HL-60 (cell line): Measurements from ENCODE around the gene PDZD4.

Experiments used
- DNase-seq, 2 experiments: peaks; one replicate each; pipeline ENCODE4 v3.0.0-alpha.2; 2010 to 2020; ENCODE audit warnings: low read depth in 1 of 2, low spot score in 1 of 2
- H3K27ac ChIP-seq: fragments of 250-450 bp; sonication (Bioruptor Pico); replicated peaks from 2 replicates; pipeline ENCODE4 v1.5.1; 2020; ENCODE audit warnings: mild to moderate bottlenecking, moderate library complexity
- H3K27me3 ChIP-seq: fragments of 250-450 bp; sonication (Bioruptor Pico); 2 replicates; pipeline ENCODE4 v1.5.1; 2021; ENCODE audit warnings: mild to moderate bottlenecking, moderate library complexity; ENCODE audit not compliant: insufficient read depth, poor library complexity, severe bottlenecking
- H3K4me3 ChIP-seq: replicated peaks from 2 replicates; pipeline ENCODE4 v1.5.1; 2011; ENCODE audit warnings: mild to moderate bottlenecking, control low read depth, low read length; ENCODE audit not compliant: insufficient read depth
- GABPA ChIP-seq: IDR thresholded peaks from 2 replicates; pipeline ENCODE4 v1.6.1; 2012; ENCODE audit warnings: low read depth
- POLR2AphosphoS5 ChIP-seq: IDR thresholded peaks from 2 replicates; pipeline ENCODE4 v1.6.1; 2012; ENCODE audit warnings: low read depth
- SPI1 ChIP-seq: IDR thresholded peaks from 2 replicates; pipeline ENCODE4 v1.6.1; 2012; ENCODE audit warnings: low read depth, mild to moderate bottlenecking, borderline replicate concordance
- TF ChIP-seq, protein P1 (sequence below): IDR thresholded peaks from 2 replicates; pipeline ENCODE4 v1.6.1; 2012; ENCODE audit warnings: low read depth; ENCODE audit not compliant: insufficient replicate concordance
- TF ChIP-seq, protein P2 (sequence below): IDR thresholded peaks from one replicate; pipeline ENCODE4 v1.5.1; 2011; ENCODE audit warnings: low read length, control low read depth, inconsistent platforms; ENCODE audit not compliant: insufficient read depth

The PDZD4 gene

DNA sequence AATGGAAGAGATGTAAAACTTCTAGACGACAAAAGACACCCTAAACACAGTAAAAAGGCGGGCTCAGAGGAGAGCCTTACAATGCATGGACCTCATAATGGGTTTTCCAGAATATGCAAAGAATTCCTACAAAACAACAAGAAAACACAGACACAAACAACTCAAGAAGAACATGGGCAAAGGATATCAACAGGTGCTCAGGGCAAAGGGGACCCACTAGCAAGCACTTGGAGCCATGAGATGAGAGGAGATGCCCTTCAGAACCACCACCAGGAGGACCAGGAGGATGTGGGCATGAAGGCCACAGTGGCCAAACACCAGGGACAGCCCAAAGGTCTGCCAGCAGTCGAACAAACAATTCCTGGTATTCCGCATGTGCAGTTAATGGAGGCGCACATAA is 17.2 kb downstream of the PDZD4 start:
- no peak for DNase-seq
- TF ChIP-seq, protein P1, sequence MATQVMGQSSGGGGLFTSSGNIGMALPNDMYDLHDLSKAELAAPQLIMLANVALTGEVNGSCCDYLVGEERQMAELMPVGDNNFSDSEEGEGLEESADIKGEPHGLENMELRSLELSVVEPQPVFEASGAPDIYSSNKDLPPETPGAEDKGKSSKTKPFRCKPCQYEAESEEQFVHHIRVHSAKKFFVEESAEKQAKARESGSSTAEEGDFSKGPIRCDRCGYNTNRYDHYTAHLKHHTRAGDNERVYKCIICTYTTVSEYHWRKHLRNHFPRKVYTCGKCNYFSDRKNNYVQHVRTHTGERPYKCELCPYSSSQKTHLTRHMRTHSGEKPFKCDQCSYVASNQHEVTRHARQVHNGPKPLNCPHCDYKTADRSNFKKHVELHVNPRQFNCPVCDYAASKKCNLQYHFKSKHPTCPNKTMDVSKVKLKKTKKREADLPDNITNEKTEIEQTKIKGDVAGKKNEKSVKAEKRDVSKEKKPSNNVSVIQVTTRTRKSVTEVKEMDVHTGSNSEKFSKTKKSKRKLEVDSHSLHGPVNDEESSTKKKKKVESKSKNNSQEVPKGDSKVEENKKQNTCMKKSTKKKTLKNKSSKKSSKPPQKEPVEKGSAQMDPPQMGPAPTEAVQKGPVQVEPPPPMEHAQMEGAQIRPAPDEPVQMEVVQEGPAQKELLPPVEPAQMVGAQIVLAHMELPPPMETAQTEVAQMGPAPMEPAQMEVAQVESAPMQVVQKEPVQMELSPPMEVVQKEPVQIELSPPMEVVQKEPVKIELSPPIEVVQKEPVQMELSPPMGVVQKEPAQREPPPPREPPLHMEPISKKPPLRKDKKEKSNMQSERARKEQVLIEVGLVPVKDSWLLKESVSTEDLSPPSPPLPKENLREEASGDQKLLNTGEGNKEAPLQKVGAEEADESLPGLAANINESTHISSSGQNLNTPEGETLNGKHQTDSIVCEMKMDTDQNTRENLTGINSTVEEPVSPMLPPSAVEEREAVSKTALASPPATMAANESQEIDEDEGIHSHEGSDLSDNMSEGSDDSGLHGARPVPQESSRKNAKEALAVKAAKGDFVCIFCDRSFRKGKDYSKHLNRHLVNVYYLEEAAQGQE = no peak
- no peak for TF ChIP-seq POLR2AphosphoS5
- no peak for TF ChIP-seq GABPA
- TF ChIP-seq, protein P2, sequence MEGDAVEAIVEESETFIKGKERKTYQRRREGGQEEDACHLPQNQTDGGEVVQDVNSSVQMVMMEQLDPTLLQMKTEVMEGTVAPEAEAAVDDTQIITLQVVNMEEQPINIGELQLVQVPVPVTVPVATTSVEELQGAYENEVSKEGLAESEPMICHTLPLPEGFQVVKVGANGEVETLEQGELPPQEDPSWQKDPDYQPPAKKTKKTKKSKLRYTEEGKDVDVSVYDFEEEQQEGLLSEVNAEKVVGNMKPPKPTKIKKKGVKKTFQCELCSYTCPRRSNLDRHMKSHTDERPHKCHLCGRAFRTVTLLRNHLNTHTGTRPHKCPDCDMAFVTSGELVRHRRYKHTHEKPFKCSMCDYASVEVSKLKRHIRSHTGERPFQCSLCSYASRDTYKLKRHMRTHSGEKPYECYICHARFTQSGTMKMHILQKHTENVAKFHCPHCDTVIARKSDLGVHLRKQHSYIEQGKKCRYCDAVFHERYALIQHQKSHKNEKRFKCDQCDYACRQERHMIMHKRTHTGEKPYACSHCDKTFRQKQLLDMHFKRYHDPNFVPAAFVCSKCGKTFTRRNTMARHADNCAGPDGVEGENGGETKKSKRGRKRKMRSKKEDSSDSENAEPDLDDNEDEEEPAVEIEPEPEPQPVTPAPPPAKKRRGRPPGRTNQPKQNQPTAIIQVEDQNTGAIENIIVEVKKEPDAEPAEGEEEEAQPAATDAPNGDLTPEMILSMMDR = no peak
- no peak for TF ChIP-seq SPI1
- Histone ChIP-seq H3K4me3 (no peak overlapping the region), H3K27ac (no peak overlapping the region), H3K27me3 (peaks cover 3% of the 10 kb centered on the region)

DNA sequence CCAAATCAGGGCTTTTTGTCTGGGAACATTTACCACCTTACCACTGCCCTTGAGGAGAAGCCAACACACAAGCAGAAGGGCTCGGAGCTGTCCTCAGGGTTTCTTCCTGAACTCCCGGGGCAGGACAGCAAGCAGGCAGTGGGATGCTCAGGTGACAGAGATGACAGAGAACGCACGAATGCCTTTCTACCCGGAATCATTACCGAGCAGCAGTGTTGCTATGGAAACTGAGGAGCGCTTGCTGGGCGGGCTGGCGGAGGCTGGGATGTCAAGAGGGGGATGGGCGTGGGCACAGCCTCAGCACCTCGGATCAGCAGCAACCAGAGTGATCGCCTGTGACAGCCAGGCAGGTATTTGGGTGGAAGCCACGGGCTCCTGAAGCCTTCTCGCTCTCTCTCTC is 18.1 kb downstream of the PDZD4 start:
- H3K27me3 ChIP-seq = no peaks in the 10 kb centered on the region
- no peak overlapping the region for H3K27ac ChIP-seq
- TF ChIP-seq, protein P2 = no peak
- TF ChIP-seq POLR2AphosphoS5 = no peak
- TF ChIP-seq SPI1 = no peak
- no peak for TF ChIP-seq GABPA
- TF ChIP-seq, protein P1 = no peak
- DNase-seq = no peak
- H3K4me3 ChIP-seq = no peak overlapping the region

DNA sequence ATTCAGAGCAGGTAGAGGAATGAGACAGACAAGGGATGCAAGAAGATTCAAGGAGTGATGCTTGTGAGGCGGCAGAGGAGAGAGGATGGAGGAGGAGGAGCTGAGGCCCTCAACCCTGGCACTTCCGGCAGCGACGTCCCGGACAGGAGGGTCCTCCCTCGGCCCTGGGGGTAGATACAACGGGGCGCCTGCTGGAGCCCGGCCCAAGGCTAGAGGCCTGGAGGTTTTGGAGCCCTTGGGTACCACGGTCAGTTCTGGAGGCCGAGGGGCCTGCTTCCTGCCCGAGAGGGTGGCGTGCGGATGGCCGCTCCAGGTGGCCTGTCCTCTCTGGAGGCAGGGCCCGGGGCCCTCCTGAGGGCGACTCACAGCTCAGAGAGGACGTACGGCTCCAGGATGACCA is 22.4 kb downstream of the PDZD4 start:
- no peaks in the 10 kb centered on the region for H3K27me3 ChIP-seq
- no peak overlapping the region for H3K4me3 ChIP-seq
- no peak for TF ChIP-seq GABPA
- TF ChIP-seq, protein P2 = no peak
- TF ChIP-seq POLR2AphosphoS5 = no peak
- TF ChIP-seq, protein P1 = no peak
- no peak for TF ChIP-seq SPI1
- no peak for DNase-seq
- H3K27ac ChIP-seq = no peak overlapping the region
